HG02588 (cell line): Measurements from ENCODE around the gene FBLN1.
"Not testable (repeated sequence)": the region's sequence is repeated elsewhere in the genome, so short reads cannot be mapped to it uniquely, and the experiment has no call there.

Experiments
- ATAC-seq: cut with Tn5 transposase; IDR thresholded peaks from one replicate; pipeline ENCODE4 v1.9.1; 2021; ENCODE audit warnings: mild to moderate bottlenecking, moderate library complexity; ENCODE audit not compliant: unreplicated experiment

The FBLN1 gene

GRCh38 chr22:45476814-45477213, 25.9 kb upstream of the FBLN1 start:
- no peak for ATAC-seq

- ATAC-seq, result no peak
Measured at GRCh38 chr22:45477366-45478107, 25.1 kb upstream of the FBLN1 start.

DNA sequence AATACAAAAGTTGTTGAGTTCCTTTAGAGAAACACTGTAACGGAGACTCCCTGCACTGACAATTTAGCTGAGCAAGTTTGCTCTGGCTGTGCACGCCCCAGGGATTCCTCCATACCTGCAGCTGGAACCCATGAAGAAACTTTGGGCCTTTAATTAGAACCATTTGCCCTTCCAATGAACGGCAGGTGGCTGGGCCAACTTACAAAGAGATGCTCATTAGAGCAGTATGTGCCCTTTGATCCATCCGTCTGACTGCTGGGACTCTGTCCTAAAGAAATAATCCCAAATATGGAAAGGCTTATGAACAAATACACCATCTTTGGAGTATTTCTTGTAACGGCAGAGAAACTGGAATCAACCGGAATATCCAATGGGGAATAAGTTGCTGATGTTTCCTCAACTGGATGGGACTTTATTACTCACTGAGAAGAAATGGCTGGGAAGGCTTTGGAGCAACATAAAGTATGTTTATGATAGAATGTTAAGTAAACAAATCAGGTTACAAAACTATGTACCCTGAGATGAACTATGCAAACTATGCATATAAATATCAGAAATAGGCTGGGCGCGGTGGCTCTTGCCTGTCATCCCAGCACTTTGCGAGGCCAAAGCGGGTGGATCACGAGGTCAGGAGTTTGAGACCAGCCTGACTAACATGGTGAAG, 24.4 kb upstream of the FBLN1 start:
- no peak for ATAC-seq

DNA sequence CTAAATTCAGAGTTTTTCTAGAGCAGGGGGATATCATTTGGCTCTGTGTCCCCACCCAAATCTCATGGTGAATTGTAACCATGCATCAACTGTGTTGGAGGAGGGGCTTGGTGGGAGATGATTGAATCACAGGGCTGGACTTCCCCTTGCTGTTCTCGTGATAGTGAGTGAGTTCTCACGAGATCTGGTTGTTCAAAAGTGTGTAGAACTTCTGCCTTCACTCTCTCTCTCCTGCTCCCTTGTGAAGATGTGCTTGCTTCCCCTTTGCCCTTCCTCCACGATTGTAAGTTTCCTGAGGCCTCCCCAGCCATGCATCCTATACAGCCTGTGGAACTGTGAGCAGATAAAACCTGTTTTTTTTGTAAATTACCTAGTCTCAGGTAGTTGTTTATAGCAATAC, 22.0 kb upstream of the FBLN1 start:
- no peak for ATAC-seq

GRCh38 chr22:45481661-45482060, 21.0 kb upstream of the FBLN1 start:
- no peak for ATAC-seq

DNA sequence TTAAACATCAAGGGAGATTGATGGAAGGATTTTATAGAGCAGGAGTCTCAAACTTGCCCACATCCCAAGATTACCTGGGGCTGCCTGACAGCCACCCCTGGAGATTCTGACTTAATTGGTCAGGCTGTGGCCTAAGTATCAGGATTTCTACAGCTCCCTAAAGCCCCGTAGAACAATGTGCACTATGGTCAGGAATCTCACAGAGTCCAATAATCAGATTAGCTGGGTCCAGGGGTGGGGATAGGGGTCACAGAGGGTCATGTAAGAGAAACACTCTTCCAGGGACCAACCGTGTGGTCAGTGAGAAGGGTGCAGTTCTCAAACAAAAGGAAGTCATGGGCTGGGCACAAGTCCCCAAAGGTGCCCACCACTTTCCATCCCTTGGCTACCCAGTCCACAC, 20.5 kb upstream of the FBLN1 start:
- ATAC-seq, result no peak

DNA sequence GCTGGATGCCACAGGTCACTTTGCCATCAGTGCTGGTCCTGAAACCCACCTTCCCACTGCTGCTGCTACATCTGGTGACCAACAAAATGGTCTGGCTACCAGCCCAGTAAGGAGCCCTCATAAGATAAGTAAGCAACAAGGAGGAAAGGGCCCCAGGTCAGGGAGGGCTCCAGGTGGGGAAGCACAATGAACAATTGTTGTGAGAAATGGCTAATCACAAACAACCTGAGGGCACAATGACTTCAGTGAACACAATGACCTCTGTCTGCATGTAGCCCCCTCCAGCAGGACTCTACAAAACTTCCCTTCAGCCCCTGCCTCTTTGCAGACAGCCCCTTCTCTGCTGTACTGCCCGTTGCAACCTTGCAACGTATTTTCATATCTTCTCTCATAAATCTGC, 19.4 kb upstream of the FBLN1 start:
- no peak for ATAC-seq

DNA sequence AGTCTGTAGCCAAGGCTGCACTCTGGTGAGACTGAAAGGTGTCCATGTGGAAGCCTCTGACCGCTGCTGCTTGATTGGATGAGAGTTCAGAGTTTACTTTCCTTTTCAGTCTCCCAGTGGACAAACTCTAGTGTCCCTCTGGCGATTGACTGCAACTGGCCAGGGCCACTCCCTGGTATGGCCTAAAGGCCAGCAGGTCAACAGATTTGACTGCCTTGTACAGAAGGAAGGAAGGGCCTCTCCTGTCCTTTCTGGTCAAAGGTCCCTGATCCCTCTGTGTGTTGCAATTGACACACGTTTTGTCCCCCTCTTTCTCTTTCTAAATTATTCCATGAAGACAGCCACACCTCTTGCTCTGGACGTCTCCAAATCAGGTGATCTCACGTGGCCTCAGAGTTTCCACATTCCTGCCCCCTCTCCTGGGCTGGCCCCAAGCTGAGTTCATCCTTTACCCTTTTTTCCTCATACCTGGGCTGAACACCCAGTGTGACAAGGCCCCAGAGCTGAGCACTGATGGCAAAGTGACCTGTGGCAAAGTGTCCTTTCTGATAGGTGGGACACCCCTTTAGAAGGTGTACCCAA, 18.7 kb upstream of the FBLN1 start:
- no peak for ATAC-seq

GRCh38 chr22:45484742-45485141, 17.9 kb upstream of the FBLN1 start:
- no peak for ATAC-seq

DNA sequence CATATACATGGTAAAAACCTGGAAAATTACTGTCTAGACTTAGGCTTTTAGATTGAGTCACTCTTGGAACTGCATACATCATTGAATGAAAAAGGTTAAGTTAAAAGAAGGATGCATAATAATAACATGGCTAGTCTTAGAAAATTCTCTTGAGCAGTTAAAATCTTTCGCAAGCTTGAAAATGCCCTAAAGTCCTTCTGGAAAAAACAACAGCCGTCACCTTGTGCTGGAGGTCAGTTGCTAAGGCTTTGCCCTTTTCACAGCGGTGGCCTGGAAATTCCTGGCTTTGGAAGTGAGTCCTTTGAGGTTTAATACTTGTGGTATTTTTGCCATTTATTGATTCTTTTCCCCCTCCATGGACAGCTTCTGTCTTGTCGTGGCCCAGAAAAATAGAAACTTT, 17.4 kb upstream of the FBLN1 start:
- no peak for ATAC-seq

- ATAC-seq, result no peak
Measured at GRCh38 chr22:45488764-45489370, 13.8 kb upstream of the FBLN1 start.

DNA sequence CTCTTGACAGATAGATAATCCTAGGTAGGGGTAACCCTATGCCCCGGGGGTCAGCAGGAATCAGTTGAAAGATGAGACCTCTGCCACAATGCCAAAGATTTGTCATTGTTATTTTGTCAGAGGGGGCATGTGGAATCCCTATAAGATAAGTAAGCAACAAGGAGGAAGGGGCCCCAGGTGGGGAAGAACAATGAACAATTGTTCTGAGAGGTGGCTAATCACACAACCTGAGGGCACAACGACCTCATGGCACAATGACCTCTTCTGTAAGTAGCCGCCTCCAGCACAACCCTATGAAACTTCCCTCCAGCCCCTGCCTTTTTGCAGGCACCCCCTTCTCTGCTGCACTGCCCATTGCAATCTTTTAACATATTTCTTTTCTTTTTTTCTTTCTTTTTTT, 11.8 kb upstream of the FBLN1 start:
- no peak for ATAC-seq

DNA sequence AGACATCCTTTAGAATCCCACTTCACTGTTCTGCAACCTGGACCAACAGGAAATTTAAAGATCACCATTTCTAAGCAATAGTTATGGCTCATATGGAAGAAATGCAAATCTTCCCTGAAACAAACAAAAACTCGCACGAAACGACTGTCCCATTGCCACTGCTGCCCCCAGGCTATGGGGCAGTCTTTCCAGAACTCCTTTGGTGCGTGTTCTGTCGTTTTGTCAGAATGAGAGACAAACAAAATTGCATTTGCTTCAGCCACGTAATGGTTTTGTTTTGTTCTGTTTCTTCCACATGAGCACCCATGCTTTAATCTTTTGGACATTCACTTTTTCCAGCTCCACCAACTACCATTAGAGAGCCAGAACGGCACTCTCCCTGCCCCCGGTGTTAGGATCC, 10.8 kb upstream of the FBLN1 start:
- no peak for ATAC-seq

GRCh38 chr22:45493286-45493771, 9.4 kb upstream of the FBLN1 start:
- ATAC-seq, result no peak

GRCh38 chr22:45494306-45494705, 8.4 kb upstream of the FBLN1 start:
- ATAC-seq, result not testable (repeated sequence)

DNA sequence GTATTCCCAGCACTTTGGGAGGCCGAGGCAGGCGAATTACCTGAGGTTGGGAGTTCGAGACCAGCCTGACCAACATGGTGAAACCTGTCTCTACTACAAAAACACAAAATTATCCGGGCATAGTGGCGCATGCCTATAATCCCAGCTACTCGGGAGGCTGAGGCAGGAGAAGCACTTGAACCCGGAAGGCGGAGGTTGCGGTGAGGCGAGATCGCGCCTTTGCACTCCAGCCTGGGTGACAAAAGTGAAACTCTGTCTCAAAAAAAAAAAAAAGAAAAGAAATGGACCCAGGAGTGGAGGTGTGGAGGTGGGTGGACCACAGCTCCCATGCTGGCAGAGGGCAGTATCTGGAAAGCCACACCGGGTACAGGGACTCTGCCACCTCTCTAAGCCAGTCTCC, 7.1 kb upstream of the FBLN1 start:
- not testable (repeated sequence) for ATAC-seq

DNA sequence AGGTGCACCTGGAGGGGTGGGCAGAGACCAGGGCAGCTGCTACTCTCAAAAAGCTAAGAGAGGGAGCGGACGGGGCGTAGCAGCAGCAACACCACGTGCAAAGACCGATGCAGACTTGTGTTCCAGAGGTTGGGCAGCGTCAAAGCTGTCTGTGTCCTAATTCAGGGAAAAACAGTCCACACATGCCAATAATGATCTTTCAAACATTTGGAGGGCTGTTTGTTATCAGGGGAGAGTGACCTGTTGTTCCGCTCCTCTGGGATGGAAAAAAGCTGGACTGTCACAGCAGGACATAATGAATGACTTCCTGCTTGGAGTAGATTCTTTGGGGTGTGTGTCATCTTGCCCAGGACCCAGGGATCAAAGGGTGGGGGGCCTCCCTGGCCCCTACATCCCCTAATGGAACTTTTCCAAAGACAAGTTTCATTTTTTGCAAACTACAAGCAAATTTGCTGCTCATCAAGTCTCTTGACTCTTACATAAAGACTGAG, 6.2 kb upstream of the FBLN1 start:
- no peak for ATAC-seq

GRCh38 chr22:45497351-45498145, 5.1 kb upstream of the FBLN1 start:
- no peak for ATAC-seq

DNA sequence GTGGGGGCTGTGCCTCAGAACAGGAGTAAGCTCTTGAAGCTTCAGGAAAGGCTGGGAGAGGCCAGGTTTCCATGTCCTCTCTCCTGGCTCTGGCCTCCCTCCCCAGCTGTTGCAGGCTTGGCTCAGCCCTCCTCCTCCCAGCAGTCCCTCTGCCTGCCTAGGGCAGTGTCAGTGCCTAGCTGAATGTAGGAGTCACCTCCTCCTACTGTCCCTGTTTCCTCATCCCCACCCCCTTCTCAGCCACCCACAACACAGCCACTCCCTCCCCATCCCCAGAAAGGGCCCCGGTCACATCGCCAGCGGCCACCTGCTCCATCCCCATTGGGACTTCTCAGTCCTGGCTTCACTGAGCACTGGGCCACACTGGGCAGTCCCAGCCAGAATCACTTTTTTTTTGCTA, 2.9 kb upstream of the FBLN1 start:
- no peak for ATAC-seq

GRCh38 chr22:45503050-45503815, 550 bp downstream of the FBLN1 start:
- ATAC-seq, result no peak
